ENCODE measurements around the gene GTPBP6.

DNA sequence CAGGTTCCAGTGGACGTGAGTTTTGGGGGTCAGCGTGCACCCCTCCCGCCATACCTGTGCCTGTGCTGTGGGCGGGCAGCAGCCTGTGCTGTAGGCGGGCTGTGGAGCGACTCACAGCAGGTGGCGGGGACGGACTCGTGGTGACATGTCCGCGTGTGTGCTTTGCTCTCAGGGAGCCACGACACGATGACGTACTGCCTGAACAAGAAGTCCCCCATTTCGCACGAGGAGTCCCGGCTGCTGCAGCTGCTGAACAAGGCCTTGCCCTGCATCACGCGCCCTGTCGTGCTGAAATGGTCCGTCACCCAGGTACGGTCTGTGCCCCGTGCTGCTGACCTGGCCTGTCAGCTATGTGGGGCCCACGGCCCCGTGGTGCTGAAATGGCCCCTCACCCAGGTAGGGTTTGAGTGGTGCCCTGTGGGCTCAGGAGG is 30.0 kb downstream of the GTPBP6 start:
- no peak for TF ChIP-seq POLR2AphosphoS5 (IDR thresholded peaks at IDR 0.05; ENCODE audit: low read depth, low read length)
- TF ChIP-seq POLR2A (IDR thresholded peaks at IDR 0.05; ENCODE audit: low read depth, low read length), result no peak
